ENCODE measurements around the gene FCF1. TPM values are rescaled to one million over a fixed set of nuclear protein-coding genes. Genes with fewer than 3 reads are reported as not detected.

The FCF1 gene
- polyA plus RNA-seq, 1 donor from 2014 or later: 39.8 TPM

DNA sequence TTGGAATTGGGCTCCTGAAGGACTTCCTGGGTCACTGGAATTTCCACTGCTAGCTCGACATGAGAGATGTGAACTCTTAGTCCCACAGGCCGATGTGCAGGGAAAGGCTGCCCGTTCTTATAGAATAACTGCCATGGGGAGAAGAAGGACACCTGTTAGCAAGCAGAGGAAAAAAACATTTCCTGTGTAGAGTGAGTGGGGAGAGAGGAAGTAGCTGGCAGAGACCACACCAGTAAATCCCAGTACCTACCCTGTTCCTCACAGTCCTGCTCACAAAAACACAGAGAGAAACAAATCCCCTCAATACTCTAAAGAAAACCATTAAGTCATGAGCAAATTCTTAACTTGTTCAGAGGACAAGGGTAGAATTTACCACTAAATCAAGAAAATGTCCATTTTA is 29.5 kb upstream of the FCF1 start:
- Histone ChIP-seq H3K9me3 (ENCODE audit: low read length) (no peaks in the 10 kb centered on the region), H3K9ac (ENCODE audit: low read length) (no peak overlapping the region), H2AFZ (ENCODE audit: low read depth, low read length) (no peak overlapping the region), H3K4me2 (ENCODE audit: low read length) (no peak overlapping the region), H3K9me2 (ENCODE audit: insufficient read depth, low read length) (no peaks in the 10 kb centered on the region), H3K36me3 (ENCODE audit: insufficient read depth, low read length) (no peaks in the 10 kb centered on the region), H4K20me1 (ENCODE audit: insufficient read depth) (no peaks in the 10 kb centered on the region), H3F3A (ENCODE audit: insufficient read depth, low read length, poor library complexity, severe bottlenecking) (no peaks in the 10 kb centered on the region), H3K27me3 (ENCODE audit: insufficient read depth, low read depth, low read length) (no peaks in the 10 kb centered on the region), H3K4me3 (ENCODE audit: low read length) (no peak overlapping the region), H3K27ac (ENCODE audit: low read length) (no peak overlapping the region), H3K79me2 (replicated peaks; ENCODE audit: insufficient read depth, low read length) (no peaks in the 10 kb centered on the region)
- TF ChIP-seq, protein P1, sequence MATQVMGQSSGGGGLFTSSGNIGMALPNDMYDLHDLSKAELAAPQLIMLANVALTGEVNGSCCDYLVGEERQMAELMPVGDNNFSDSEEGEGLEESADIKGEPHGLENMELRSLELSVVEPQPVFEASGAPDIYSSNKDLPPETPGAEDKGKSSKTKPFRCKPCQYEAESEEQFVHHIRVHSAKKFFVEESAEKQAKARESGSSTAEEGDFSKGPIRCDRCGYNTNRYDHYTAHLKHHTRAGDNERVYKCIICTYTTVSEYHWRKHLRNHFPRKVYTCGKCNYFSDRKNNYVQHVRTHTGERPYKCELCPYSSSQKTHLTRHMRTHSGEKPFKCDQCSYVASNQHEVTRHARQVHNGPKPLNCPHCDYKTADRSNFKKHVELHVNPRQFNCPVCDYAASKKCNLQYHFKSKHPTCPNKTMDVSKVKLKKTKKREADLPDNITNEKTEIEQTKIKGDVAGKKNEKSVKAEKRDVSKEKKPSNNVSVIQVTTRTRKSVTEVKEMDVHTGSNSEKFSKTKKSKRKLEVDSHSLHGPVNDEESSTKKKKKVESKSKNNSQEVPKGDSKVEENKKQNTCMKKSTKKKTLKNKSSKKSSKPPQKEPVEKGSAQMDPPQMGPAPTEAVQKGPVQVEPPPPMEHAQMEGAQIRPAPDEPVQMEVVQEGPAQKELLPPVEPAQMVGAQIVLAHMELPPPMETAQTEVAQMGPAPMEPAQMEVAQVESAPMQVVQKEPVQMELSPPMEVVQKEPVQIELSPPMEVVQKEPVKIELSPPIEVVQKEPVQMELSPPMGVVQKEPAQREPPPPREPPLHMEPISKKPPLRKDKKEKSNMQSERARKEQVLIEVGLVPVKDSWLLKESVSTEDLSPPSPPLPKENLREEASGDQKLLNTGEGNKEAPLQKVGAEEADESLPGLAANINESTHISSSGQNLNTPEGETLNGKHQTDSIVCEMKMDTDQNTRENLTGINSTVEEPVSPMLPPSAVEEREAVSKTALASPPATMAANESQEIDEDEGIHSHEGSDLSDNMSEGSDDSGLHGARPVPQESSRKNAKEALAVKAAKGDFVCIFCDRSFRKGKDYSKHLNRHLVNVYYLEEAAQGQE (IDR thresholded peaks at IDR 0.05; ENCODE audit: borderline replicate concordance): no peak
- no peak for TF ChIP-seq TAF1 (IDR thresholded peaks at IDR 0.05; ENCODE audit: low read depth)
- TF ChIP-seq RAD21 (conservative IDR thresholded peaks at IDR 0.05): no peak
- TF ChIP-seq, protein P2, sequence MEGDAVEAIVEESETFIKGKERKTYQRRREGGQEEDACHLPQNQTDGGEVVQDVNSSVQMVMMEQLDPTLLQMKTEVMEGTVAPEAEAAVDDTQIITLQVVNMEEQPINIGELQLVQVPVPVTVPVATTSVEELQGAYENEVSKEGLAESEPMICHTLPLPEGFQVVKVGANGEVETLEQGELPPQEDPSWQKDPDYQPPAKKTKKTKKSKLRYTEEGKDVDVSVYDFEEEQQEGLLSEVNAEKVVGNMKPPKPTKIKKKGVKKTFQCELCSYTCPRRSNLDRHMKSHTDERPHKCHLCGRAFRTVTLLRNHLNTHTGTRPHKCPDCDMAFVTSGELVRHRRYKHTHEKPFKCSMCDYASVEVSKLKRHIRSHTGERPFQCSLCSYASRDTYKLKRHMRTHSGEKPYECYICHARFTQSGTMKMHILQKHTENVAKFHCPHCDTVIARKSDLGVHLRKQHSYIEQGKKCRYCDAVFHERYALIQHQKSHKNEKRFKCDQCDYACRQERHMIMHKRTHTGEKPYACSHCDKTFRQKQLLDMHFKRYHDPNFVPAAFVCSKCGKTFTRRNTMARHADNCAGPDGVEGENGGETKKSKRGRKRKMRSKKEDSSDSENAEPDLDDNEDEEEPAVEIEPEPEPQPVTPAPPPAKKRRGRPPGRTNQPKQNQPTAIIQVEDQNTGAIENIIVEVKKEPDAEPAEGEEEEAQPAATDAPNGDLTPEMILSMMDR (IDR thresholded peaks at IDR 0.05; ENCODE audit: poor library complexity, severe bottlenecking): no peak
- no peak for TF ChIP-seq SMC3 (conservative IDR thresholded peaks at IDR 0.05; ENCODE audit: poor library complexity)
- no peak for TF ChIP-seq EZH2 (IDR thresholded peaks at IDR 0.05; ENCODE audit: borderline replicate concordance, insufficient read depth, low read length, poor library complexity, severe bottlenecking)
- TF ChIP-seq POLR2AphosphoS5 (IDR thresholded peaks at IDR 0.05): no peak
- no peak for TF ChIP-seq EP300 (conservative IDR thresholded peaks at IDR 0.05; ENCODE audit: poor library complexity, severe bottlenecking)
- TF ChIP-seq MXI1 (conservative IDR thresholded peaks at IDR 0.05; ENCODE audit: poor library complexity, severe bottlenecking): no peak

DNA sequence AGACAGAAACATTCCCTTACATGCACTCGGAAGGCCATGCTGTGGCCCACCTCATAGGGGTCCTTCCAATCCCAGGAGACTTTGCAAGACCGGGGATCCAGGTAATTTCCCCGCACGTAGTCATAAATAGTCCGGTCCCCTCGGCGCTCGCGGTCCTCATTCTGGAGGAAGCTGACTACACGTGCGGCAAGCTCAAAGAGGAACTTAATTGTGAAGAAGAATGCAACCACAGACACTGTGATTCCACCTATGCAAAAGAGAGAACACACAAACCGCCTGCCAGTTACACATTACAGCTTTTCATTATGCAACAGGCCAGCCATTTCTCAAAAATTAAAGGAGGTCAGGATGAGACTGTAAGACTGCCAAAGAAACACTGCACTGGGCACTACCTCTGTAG is 28.5 kb upstream of the FCF1 start:
- Histone ChIP-seq H2AFZ (ENCODE audit: low read depth, low read length) (no peak overlapping the region), H3K4me3 (ENCODE audit: low read length) (no peak overlapping the region), H3K36me3 (ENCODE audit: insufficient read depth, low read length) (no peaks in the 10 kb centered on the region), H3K9ac (ENCODE audit: low read length) (no peak overlapping the region), H3F3A (ENCODE audit: insufficient read depth, low read length, poor library complexity, severe bottlenecking) (no peaks in the 10 kb centered on the region), H3K9me2 (ENCODE audit: insufficient read depth, low read length) (no peaks in the 10 kb centered on the region), H3K79me2 (replicated peaks; ENCODE audit: insufficient read depth, low read length) (no peaks in the 10 kb centered on the region), H3K27me3 (ENCODE audit: insufficient read depth, low read depth, low read length) (no peaks in the 10 kb centered on the region), H3K27ac (ENCODE audit: low read length) (no peak overlapping the region), H4K20me1 (ENCODE audit: insufficient read depth) (no peaks in the 10 kb centered on the region), H3K9me3 (ENCODE audit: low read length) (no peaks in the 10 kb centered on the region), H3K4me2 (ENCODE audit: low read length) (no peak overlapping the region)
- TF ChIP-seq, protein P1 (IDR thresholded peaks at IDR 0.05; ENCODE audit: borderline replicate concordance): no peak
- TF ChIP-seq TAF1 (IDR thresholded peaks at IDR 0.05; ENCODE audit: low read depth): no peak

Data from neural cell (in vitro differentiated cells).